PC-3 (cell line): ENCODE measurements around the gene ATE1. TPM values are rescaled to one million over a fixed set of nuclear protein-coding genes. Genes with fewer than 3 reads are reported as not detected.

Experiments used
- ATAC-seq: fragments of 200-7000 bp; cut with Tn5 transposase; 2 replicates; pipeline ENCODE4 v1.9.1; 2020; ENCODE audit warnings: mild to moderate bottlenecking, moderate library complexity
- BruUV-seq: library from RNA; stranded (reverse); fragments of 400-500 nt; replicated peaks from 2 replicates; lab custom pipeline; 2021; lab: Mats Ljungman, UMichigan
- CTCF ChIA-PET: fragments of 300-600 bp; sonication (Branson Sonifier 250); formaldehyde crosslinking; loops from one replicate; lab custom pipeline; 2022; ENCODE audit warnings: antibody characterized with exemption; lab: Charles Lee
- POLR2A ChIA-PET: fragments of 300-600 bp; sonication (Branson Sonifier 250); formaldehyde crosslinking; loops from one replicate; lab custom pipeline; 2022; ENCODE audit warnings: antibody characterized with exemption; ENCODE audit not compliant: unreplicated experiment; lab: Charles Lee
- DNase-seq: peaks from one replicate; pipeline ENCODE4 v3.0.0-alpha.2; 2015
- H2AFZ ChIP-seq: fragments of 300-600 bp; sonication (generic); 2 replicates; pipeline ENCODE4 v1.6.0; 2016; ENCODE audit warnings: antibody characterized with exemption, low read length
- H3F3A ChIP-seq: fragments of 300-600 bp; sonication (generic); one replicate; pipeline ENCODE4 v1.6.0; 2017; ENCODE audit warnings: antibody characterized with exemption, low read length, control low read depth, mild to moderate bottlenecking; ENCODE audit not compliant: unreplicated experiment
- H3K27ac ChIP-seq: fragments of 300-600 bp; sonication (generic); 2 replicates; pipeline ENCODE4 v1.5.1; 2016; ENCODE audit warnings: mild to moderate bottlenecking, low read length
- H3K27me3 ChIP-seq: fragments of 300-600 bp; sonication (generic); 2 replicates; pipeline ENCODE4 v1.6.1; 2016; ENCODE audit warnings: low read length, mixed read lengths
- H3K36me3 ChIP-seq: fragments of 300-600 bp; sonication (generic); 2 replicates; pipeline ENCODE4 v1.6.1; 2016; ENCODE audit warnings: low read depth, mixed run types, low read length, mixed read lengths
- H3K4me1 ChIP-seq: fragments of 300-600 bp; sonication (generic); 2 replicates; pipeline ENCODE4 v1.5.1; 2016; ENCODE audit warnings: low read length; ENCODE audit not compliant: insufficient read depth
- H3K4me2 ChIP-seq: fragments of 300-600 bp; sonication (generic); 2 replicates; pipeline ENCODE4 v1.6.0; 2016; ENCODE audit warnings: low read length
- H3K4me3 ChIP-seq: fragments of 300-600 bp; sonication (generic); 2 replicates; pipeline ENCODE4 v1.5.1; 2016; ENCODE audit warnings: mild to moderate bottlenecking, low read length, mixed read lengths
- H3K79me2 ChIP-seq: fragments of 300-600 bp; sonication (generic); 2 replicates; pipeline ENCODE4 v1.6.1; 2017; ENCODE audit warnings: low read length, mixed read lengths
- H3K9ac ChIP-seq: fragments of 300-600 bp; sonication (generic); 2 replicates; pipeline ENCODE4 v1.6.0; 2016; ENCODE audit warnings: mild to moderate bottlenecking, low read length
- H3K9me2 ChIP-seq: fragments of 300-600 bp; sonication (generic); replicated peaks from 2 replicates; pipeline ENCODE4 v1.6.1; 2016; ENCODE audit warnings: mixed run types, low read length, mixed read lengths
- H3K9me3 ChIP-seq: fragments of 300-600 bp; sonication (generic); 2 replicates; pipeline ENCODE4 v1.6.1; 2016; ENCODE audit warnings: low read length, mixed read lengths
- H4K20me1 ChIP-seq: fragments of 300-600 bp; sonication (generic); 2 replicates; pipeline ENCODE4 v1.6.1; 2016; ENCODE audit warnings: low read length, mixed read lengths
- CTCF ChIP-seq: fragments of 300-600 bp; sonication (generic); conservative IDR thresholded peaks from 2 replicates; pipeline ENCODE4 v1.5.1; 2017; ENCODE audit warnings: antibody characterized with exemption, low read depth, mild to moderate bottlenecking, low read length
- EZH2 ChIP-seq: fragments of 300-600 bp; sonication (generic); IDR thresholded peaks from one replicate; pipeline ENCODE4 v1.6.1; 2017; ENCODE audit warnings: antibody characterized with exemption, mild to moderate bottlenecking, low read length; ENCODE audit not compliant: unreplicated experiment
- EZH2phosphoT487 ChIP-seq: fragments of 300-600 bp; sonication (generic); IDR thresholded peaks from 2 replicates; pipeline ENCODE4 v1.6.1; 2018; ENCODE audit warnings: mild to moderate bottlenecking, antibody characterized with exemption, low read length, borderline replicate concordance
- intact Hi-C: fragments of 100-400 bp; cut with micrococcal nuclease; formaldehyde crosslinking; loops from 2 replicates; pipeline ENCODE4 v1.9.0; 2023
- total RNA-seq: library from RNA; depleted of rRNA; stranded (reverse); fragments of >200 nt; gene quantifications from 2 replicates; pipeline ENCODE4 v1.2.3, GENCODE V29; 2014

ATE1 gene
- total RNA-seq, 1 experiment from 2014 or later = 12.8 TPM

GRCh38 chr10:121860810-121861209 is 67.0 kb downstream of the ATE1 start:
- no peaks in the 10 kb centered on the region for H3K9me2 ChIP-seq
- H3K36me3 ChIP-seq = no peaks in the 10 kb centered on the region
- no peaks in the 10 kb centered on the region for H4K20me1 ChIP-seq
- no peak for TF ChIP-seq EZH2
- no peak for TF ChIP-seq EZH2phosphoT487
- TF ChIP-seq CTCF = no peak
- no peak overlapping the region for H2AFZ ChIP-seq
- H3K4me1 ChIP-seq = no peaks in the 10 kb centered on the region
- intact Hi-C loops = no loop called here
- no peaks in the 10 kb centered on the region for H3F3A ChIP-seq
- H3K9ac ChIP-seq = no peak overlapping the region
- BruUV-seq = no TSS peak
- no peaks in the 10 kb centered on the region for H3K9me3 ChIP-seq
- H3K27me3 ChIP-seq = no peaks in the 10 kb centered on the region
- ChIA-PET CTCF (no interaction called here), POLR2A (no interaction called here)
- no peak overlapping the region for H3K4me3 ChIP-seq
- H3K4me2 ChIP-seq = no peak overlapping the region
- ATAC-seq (no peak), DNase-seq (no peak)
- no peak overlapping the region for H3K27ac ChIP-seq
- H3K79me2 ChIP-seq = no peaks in the 10 kb centered on the region

GRCh38 chr10:121854809-121855445 is 72.9 kb downstream of the ATE1 start:
- no peaks in the 10 kb centered on the region for H4K20me1 ChIP-seq
- no peak overlapping the region for H3K27ac ChIP-seq
- no TSS peak for BruUV-seq
- no peaks in the 10 kb centered on the region for H3K9me2 ChIP-seq
- peaks cover 4% of the 10 kb centered on the region; the same call in 1 of the 2 replicates for H3K36me3 ChIP-seq
- no peaks in the 10 kb centered on the region for H3K79me2 ChIP-seq
- ChIA-PET CTCF (no interaction called here), POLR2A (no interaction called here)
- TF ChIP-seq EZH2phosphoT487 = no peak
- no peak for TF ChIP-seq CTCF
- no peak for TF ChIP-seq EZH2
- ATAC-seq (no peak), DNase-seq (no peak)
- H3K4me3 ChIP-seq = no peak overlapping the region
- no peak overlapping the region for H2AFZ ChIP-seq
- H3K9me3 ChIP-seq = no peaks in the 10 kb centered on the region
- intact Hi-C loops = no loop called here
- no peaks in the 10 kb centered on the region for H3K4me1 ChIP-seq
- H3K27me3 ChIP-seq = no peaks in the 10 kb centered on the region
- no peak overlapping the region for H3K4me2 ChIP-seq
- H3K9ac ChIP-seq = no peak overlapping the region
- H3F3A ChIP-seq = no peaks in the 10 kb centered on the region

GRCh38 chr10:121853950-121854349 is 73.9 kb downstream of the ATE1 start:
- Histone ChIP-seq H3K9me2 (no peaks in the 10 kb centered on the region), H3K4me2 (no peak overlapping the region), H3K79me2 (no peaks in the 10 kb centered on the region), H3K9ac (no peak overlapping the region), H3K27ac (no peak overlapping the region), H3K27me3 (no peaks in the 10 kb centered on the region), H3F3A (no peaks in the 10 kb centered on the region), H3K9me3 (no peaks in the 10 kb centered on the region), H4K20me1 (no peaks in the 10 kb centered on the region), H3K36me3 (peaks cover 4% of the 10 kb centered on the region; the same call in 1 of the 2 replicates), H3K4me3 (no peak overlapping the region), H3K4me1 (no peaks in the 10 kb centered on the region), H2AFZ (no peak overlapping the region)
- POLR2A ChIA-PET = no interaction called here
- intact Hi-C loops = no loop called here
- CTCF ChIA-PET = no interaction called here
- no peak for ATAC-seq
- no TSS peak for BruUV-seq
- DNase-seq = no peak
- TF ChIP-seq EZH2 (no peak), CTCF (no peak), EZH2phosphoT487 (no peak)
